Keratinocyte (primary cell): ENCODE data around the gene APOD. TPM values are rescaled to one million over a fixed set of nuclear protein-coding genes. Genes with fewer than 3 reads are reported as not detected.
"Not testable (repeated sequence)": the region's sequence is repeated elsewhere in the genome, so short reads cannot be mapped to it uniquely, and the experiment has no call there.

ENCODE experiments used
- DNase-seq: peaks from one replicate; pipeline ENCODE4 v3.0.0-alpha.2; 2011; ENCODE audit warnings: low read depth, missing footprints, low spot score
- FAIRE-seq: peaks from 2 replicates; lab custom pipeline; 2011; peaks lifted over from hg19 to GRCh38; lab: Jason Lieb, UNC
- H2AFZ ChIP-seq: 2 replicates; pipeline ENCODE4 v1.6.0; 2012; ENCODE audit warnings: low read length, control low read depth, inconsistent platforms; ENCODE audit not compliant: control insufficient read depth
- H3K27ac ChIP-seq: 2 replicates; pipeline ENCODE4 v1.5.1; 2011; ENCODE audit warnings: low read length; ENCODE audit not compliant: control insufficient read depth, insufficient read depth
- H3K27me3 ChIP-seq: 3 replicates; pipeline ENCODE4 v1.6.0; 2011; ENCODE audit warnings: low read length; ENCODE audit not compliant: control insufficient read depth, insufficient read depth; ENCODE audit errors: extremely low read depth
- H3K36me3 ChIP-seq, 2 experiments: 2 replicates in 1 of 2; 3 replicates in 1 of 2; pipeline ENCODE4 v1.5.1; 2011; ENCODE audit warnings: low read length in 2 of 2, mild to moderate bottlenecking in 1 of 2; ENCODE audit not compliant: control insufficient read depth in 2 of 2, insufficient read depth in 2 of 2; ENCODE audit errors: extremely low read depth in 1 of 2
- H3K4me1 ChIP-seq: 3 replicates; pipeline ENCODE4 v1.5.1; 2011; ENCODE audit warnings: low read length; ENCODE audit not compliant: control insufficient read depth, insufficient read depth; ENCODE audit errors: extremely low read depth
- H3K4me2 ChIP-seq: 3 replicates; pipeline ENCODE4 v1.6.0; 2011; ENCODE audit warnings: low read depth, low read length; ENCODE audit not compliant: control insufficient read depth, insufficient read depth; ENCODE audit errors: extremely low read depth
- H3K4me3 ChIP-seq, 3 experiments: fragments of 200-600 bp in 1 of 3; sonication (generic) in 1 of 3; 2 replicates in 2 of 3; 3 replicates in 1 of 3; pipeline ENCODE4 v1.5.1; 2011 to 2016; ENCODE audit warnings: low read length in 3 of 3, mild to moderate bottlenecking in 3 of 3, control low read depth in 2 of 3, inconsistent platforms in 1 of 3, low read depth in 1 of 3, mixed read lengths in 1 of 3, mixed run types in 1 of 3, moderate library complexity in 1 of 3; ENCODE audit not compliant: control insufficient read depth in 2 of 3, insufficient read depth in 2 of 3; ENCODE audit errors: extremely low read depth in 1 of 3
- H3K79me2 ChIP-seq: 2 replicates; pipeline ENCODE4 v1.6.0; 2012; ENCODE audit warnings: low read length; ENCODE audit not compliant: control insufficient read depth, insufficient read depth
- H3K9ac ChIP-seq: 3 replicates; pipeline ENCODE4 v1.6.0; 2011; ENCODE audit warnings: low read length; ENCODE audit not compliant: control insufficient read depth, insufficient read depth; ENCODE audit errors: extremely low read depth
- H3K9me1 ChIP-seq: 3 replicates; pipeline ENCODE4 v1.6.0; 2011; ENCODE audit warnings: low read length; ENCODE audit not compliant: control insufficient read depth, insufficient read depth; ENCODE audit errors: extremely low read depth
- H3K9me3 ChIP-seq: 2 replicates; pipeline ENCODE4 v1.5.1; 2012; ENCODE audit warnings: low read depth, low read length; ENCODE audit not compliant: control insufficient read depth
- H4K20me1 ChIP-seq: 3 replicates; pipeline ENCODE4 v1.6.0; 2011; ENCODE audit warnings: low read length; ENCODE audit not compliant: control insufficient read depth, insufficient read depth; ENCODE audit errors: extremely low read depth
- EZH2 ChIP-seq: IDR thresholded peaks from one replicate; pipeline ENCODE4 v1.6.1; 2012; ENCODE audit warnings: inconsistent platforms, mild to moderate bottlenecking, low read length, moderate library complexity
- dilution Hi-C: fragments of 300-500 bp; cut with MboI; formaldehyde crosslinking; loops from one replicate; pipeline ENCODE4 v1.7.0; 2020; ENCODE audit warnings: low sequenced_read_pairs; ENCODE audit not compliant: extremely low pct_ligation_motif_present
- polyA plus RNA-seq, 5 experiments: library from polyadenylated mRNA; depleted of rRNA in 3 of 5; stranded (reverse) in 3 of 5; stranded (forward) in 1 of 5; unstranded in 1 of 5; fragments of >200 nt; gene quantifications; 1 replicate in 1 of 5; 2 replicates in 3 of 5; 3 replicates in 1 of 5; pipeline versions ENCODE4 v1.2.1 to v1.2.3, GENCODE V29; 2011 to 2012; ENCODE audit warnings: missing spikeins in 2 of 5, low read depth in 1 of 5, low replicate concordance in 1 of 5
- TF ChIP-seq, protein P1 (sequence below), 3 experiments: IDR thresholded peaks in 1 of 3; conservative IDR thresholded peaks in 1 of 3; optimal IDR thresholded peaks in 1 of 3; 2 replicates in 2 of 3; 3 replicates in 1 of 3; pipeline versions ENCODE3 to v1.5.1; 2011; ENCODE audit warnings: low read length in 3 of 3, mild to moderate bottlenecking in 3 of 3, moderate library complexity in 2 of 3, control low read depth in 1 of 3, inconsistent platforms in 1 of 3; ENCODE audit not compliant: insufficient read depth in 2 of 3; ENCODE audit errors: extremely low read depth in 1 of 3

APOD gene
- polyA plus RNA-seq, 1 donor (not counting 4 experiments of a cell fraction or from before 2014, with no cell fraction given) = not detected

DNA sequence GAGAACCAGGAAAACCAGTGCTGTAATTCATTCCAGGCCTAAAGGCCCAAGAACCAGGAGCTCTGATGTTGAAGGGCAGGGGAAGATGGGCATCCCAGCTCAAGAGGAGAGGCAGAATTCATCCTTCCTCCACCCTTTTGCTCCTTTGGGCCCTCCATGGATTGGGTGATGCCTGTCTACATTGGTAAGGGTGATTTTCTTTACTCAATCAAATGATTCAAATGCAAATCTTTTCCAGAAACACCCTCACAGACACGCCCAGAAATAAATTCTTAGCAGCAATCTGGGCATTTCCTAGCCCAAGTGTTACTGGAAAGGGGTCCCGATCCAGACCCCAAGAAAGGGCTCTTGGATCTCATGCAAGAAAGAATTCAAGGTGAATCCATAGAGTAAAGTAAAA lies 17.6 kb upstream of the APOD start:
- Histone ChIP-seq H3K4me3 (no peak overlapping the region), H3K4me1 (no peaks in the 10 kb centered on the region), H2AFZ (no peak overlapping the region), H3K79me2 (no peaks in the 10 kb centered on the region), H3K9me1 (no peaks in the 10 kb centered on the region), H3K9me3 (no peaks in the 10 kb centered on the region), H3K9ac (no peak overlapping the region), H3K27ac (no peak overlapping the region), H3K27me3 (no peaks in the 10 kb centered on the region), H3K36me3 (no peaks in the 10 kb centered on the region), H4K20me1 (no peaks in the 10 kb centered on the region), H3K4me2 (no peak overlapping the region)
- dilution Hi-C loops = no loop called here
- DNase-seq (no peak), FAIRE-seq (no peak)
- TF ChIP-seq EZH2 = no peak
- TF ChIP-seq, protein P1, sequence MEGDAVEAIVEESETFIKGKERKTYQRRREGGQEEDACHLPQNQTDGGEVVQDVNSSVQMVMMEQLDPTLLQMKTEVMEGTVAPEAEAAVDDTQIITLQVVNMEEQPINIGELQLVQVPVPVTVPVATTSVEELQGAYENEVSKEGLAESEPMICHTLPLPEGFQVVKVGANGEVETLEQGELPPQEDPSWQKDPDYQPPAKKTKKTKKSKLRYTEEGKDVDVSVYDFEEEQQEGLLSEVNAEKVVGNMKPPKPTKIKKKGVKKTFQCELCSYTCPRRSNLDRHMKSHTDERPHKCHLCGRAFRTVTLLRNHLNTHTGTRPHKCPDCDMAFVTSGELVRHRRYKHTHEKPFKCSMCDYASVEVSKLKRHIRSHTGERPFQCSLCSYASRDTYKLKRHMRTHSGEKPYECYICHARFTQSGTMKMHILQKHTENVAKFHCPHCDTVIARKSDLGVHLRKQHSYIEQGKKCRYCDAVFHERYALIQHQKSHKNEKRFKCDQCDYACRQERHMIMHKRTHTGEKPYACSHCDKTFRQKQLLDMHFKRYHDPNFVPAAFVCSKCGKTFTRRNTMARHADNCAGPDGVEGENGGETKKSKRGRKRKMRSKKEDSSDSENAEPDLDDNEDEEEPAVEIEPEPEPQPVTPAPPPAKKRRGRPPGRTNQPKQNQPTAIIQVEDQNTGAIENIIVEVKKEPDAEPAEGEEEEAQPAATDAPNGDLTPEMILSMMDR (optimal IDR thresholded peaks at IDR 0.05 in 1 of 3, IDR thresholded peaks at IDR 0.05 in 1 of 3, conservative IDR thresholded peaks at IDR 0.05 in 1 of 3; ENCODE audit: extremely low read depth in 1 of 3, insufficient read depth in 2 of 3, low read length in 3 of 3) = no peak

DNA sequence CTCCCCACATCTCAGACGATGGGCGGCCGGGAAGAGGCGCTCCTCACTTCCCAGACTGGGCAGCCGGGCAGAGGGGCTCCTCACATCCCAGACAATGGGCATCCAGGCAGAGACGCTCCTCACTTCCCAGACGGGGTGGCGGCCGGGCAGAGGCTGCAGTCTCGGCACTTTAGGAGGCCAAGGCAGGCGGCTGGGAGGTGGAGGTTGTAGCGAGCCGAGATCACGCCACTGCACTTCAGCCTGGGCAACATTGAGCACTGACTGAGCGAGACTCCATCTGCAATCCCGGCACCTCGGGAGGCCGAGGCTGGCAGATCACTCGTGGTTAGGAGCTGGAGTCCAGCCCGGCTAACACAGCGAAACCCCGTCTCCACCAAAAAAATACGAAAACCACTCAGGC lies 16.2 kb upstream of the APOD start:
- H3K4me2 ChIP-seq, H3K27ac ChIP-seq, H4K20me1 ChIP-seq, H3K4me1 ChIP-seq, H2AFZ ChIP-seq, H3K9ac ChIP-seq, H3K79me2 ChIP-seq, dilution Hi-C loops, H3K4me3 ChIP-seq, FAIRE-seq, H3K9me3 ChIP-seq, DNase-seq, H3K27me3 ChIP-seq, H3K36me3 ChIP-seq, H3K9me1 ChIP-seq: not testable (repeated sequence)

DNA sequence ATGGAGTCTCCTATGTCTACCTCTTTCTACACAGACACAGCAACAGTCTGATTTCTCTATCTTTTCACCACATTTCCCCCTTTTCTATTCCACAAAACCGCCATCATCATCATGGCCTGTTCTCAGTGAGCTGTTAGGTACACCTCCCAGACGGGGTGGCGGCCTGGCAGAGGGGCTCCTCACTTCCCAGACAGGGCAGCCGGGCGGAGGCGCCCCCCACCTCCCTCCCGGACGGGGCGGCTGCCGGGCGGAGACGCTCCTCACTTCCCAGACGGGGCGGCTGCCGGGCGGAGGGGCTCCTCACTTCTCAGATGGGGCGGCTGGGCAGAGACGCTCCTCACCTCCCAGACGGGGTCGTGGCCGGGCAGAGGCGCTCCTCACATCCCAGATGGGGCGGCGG lies 15.8 kb upstream of the APOD start:
- H3K36me3 ChIP-seq, H3K27me3 ChIP-seq, H4K20me1 ChIP-seq, FAIRE-seq, H3K27ac ChIP-seq, H3K9me3 ChIP-seq, H3K4me2 ChIP-seq, H3K4me3 ChIP-seq, H3K9me1 ChIP-seq, H3K9ac ChIP-seq, DNase-seq, dilution Hi-C loops, H3K4me1 ChIP-seq, H3K79me2 ChIP-seq, H2AFZ ChIP-seq: not testable (repeated sequence)
